ENCODE data around the gene HCRT. TPM values are rescaled to one million over a fixed set of nuclear protein-coding genes. Genes with fewer than 3 reads are reported as not detected.

The HCRT gene
- polyA plus RNA-seq, 1 of the 3 experiments (the other 2 are of a cell fraction): not detected

GRCh38 chr17:42180411-42180921 is 4.8 kb downstream of the HCRT start:
- POLR2A ChIA-PET: interaction anchor here (0.8 to 1.6 kb wide), 2 partner anchors 25 to 68 kb away, joined by 3 read pairs; no protein-coding TSS in a partner anchor
- Histone ChIP-seq H3K9me2 (no peaks in the 10 kb centered on the region), H3K27ac (ENCODE audit: low read depth in 2 of 2, low read length in 1 of 2) (no peak overlapping the region), H3K27me3 (ENCODE audit: insufficient read depth) (no peaks in the 10 kb centered on the region), H3K4me2 (peak overlapping the region; percentile 90), H4K20me1 (ENCODE audit: insufficient read depth) (no peaks in the 10 kb centered on the region), H3K79me2 (ENCODE audit: insufficient read depth) (no peaks in the 10 kb centered on the region), H2AFZ (ENCODE audit: low read depth) (peak overlapping the region; percentile 84), H3K4me1 (ENCODE audit: control insufficient read depth in 1 of 2, insufficient read depth in 2 of 2, low read depth in 1 of 2, low read length in 1 of 2) (peaks cover 4 to 15% of the 10 kb centered on the region in 2 experiments; a peak in 2 of 4 replicates), H3F3A (replicated peaks; ENCODE audit: insufficient read depth) (peaks cover 11% of the 10 kb centered on the region), H3K9ac (no peak overlapping the region), H3K4me3 (ENCODE audit: low read depth in 2 of 2, low read length in 1 of 2) (peak overlapping the region; percentile 55 to 63), H3K9me3 (no peaks in the 10 kb centered on the region), H3K36me3 (replicated peaks in 1 of 2; ENCODE audit: control insufficient read depth in 1 of 2, insufficient read depth in 2 of 2, low read length in 1 of 2) (no peaks in the 10 kb centered on the region)
- WGBS (ENCODE audit: low lambda C conversion rate): 35% methylated on average over 33 of the region's 33 CpGs
- CTCF ChIA-PET: interaction anchor here (0.7 to 4.4 kb wide), 21 partner anchors 9 to 225 kb away, joined by 3 to 30 read pairs (median 7); partner anchors contain the start of genes GHDC, HSPB9, NKIRAS2 and RAB5C
- peak; percentile 64 for DNase-seq
- TF ChIP-seq FOSL2 (IDR thresholded peaks at IDR 0.05; ENCODE audit: borderline replicate concordance, low read depth) (no peak), USF1 (IDR thresholded peaks at IDR 0.05; ENCODE audit: borderline replicate concordance, low read depth) (no peak), USF2 (IDR thresholded peaks at IDR 0.05; ENCODE audit: borderline replicate concordance, low read depth, low read length) (no peak), ZBTB33 (IDR thresholded peaks at IDR 0.05; ENCODE audit: borderline replicate concordance, low read depth) (no peak), FOXJ3 (CRISPR knock-in tag; IDR thresholded peaks at IDR 0.05) (no peak), RXRA (IDR thresholded peaks at IDR 0.05; ENCODE audit: borderline replicate concordance, low read depth) (no peak), RFX5 (IDR thresholded peaks at IDR 0.05; ENCODE audit: low read length) (no peak), EP300 (IDR thresholded peaks at IDR 0.05; ENCODE audit: borderline replicate concordance in 1 of 2, low read depth in 1 of 2, low read length in 1 of 2) (no peak), SIN3A (IDR thresholded peaks at IDR 0.05; ENCODE audit: borderline replicate concordance, low read depth, low read length) (no peak), GATA2 (CRISPR knock-in tag; IDR thresholded peaks at IDR 0.05) (no peak), RAD21 (IDR thresholded peaks at IDR 0.05; ENCODE audit: low read length) (no peak), ELF1 (IDR thresholded peaks at IDR 0.05) (no peak), MEF2A (IDR thresholded peaks at IDR 0.05; ENCODE audit: borderline replicate concordance, low read depth) (no peak), TCF12 (IDR thresholded peaks at IDR 0.05) (no peak), CHD2 (IDR thresholded peaks at IDR 0.05; ENCODE audit: low read length, partially characterized antibody) (no peak), NFIC (IDR thresholded peaks at IDR 0.05; ENCODE audit: borderline replicate concordance) (no peak)
